Activated naive CD8-positive, alpha-beta T cell treated with anti-CD3 and anti-CD28 coated beads, Interleukin-2, amount 50 U/mL, for 16 hours (primary cell): Measurements from ENCODE around the gene MUC5AC.
"Not testable (repeated sequence)": the region's sequence is repeated elsewhere in the genome, so short reads cannot be mapped to it uniquely, and the experiment has no call there.

Source experiments
- DNase-seq: peaks from one replicate; pipeline ENCODE4 v3.0.0-alpha.2; 2020; ENCODE audit warnings: low read depth, low spot score

The MUC5AC gene

DNA sequence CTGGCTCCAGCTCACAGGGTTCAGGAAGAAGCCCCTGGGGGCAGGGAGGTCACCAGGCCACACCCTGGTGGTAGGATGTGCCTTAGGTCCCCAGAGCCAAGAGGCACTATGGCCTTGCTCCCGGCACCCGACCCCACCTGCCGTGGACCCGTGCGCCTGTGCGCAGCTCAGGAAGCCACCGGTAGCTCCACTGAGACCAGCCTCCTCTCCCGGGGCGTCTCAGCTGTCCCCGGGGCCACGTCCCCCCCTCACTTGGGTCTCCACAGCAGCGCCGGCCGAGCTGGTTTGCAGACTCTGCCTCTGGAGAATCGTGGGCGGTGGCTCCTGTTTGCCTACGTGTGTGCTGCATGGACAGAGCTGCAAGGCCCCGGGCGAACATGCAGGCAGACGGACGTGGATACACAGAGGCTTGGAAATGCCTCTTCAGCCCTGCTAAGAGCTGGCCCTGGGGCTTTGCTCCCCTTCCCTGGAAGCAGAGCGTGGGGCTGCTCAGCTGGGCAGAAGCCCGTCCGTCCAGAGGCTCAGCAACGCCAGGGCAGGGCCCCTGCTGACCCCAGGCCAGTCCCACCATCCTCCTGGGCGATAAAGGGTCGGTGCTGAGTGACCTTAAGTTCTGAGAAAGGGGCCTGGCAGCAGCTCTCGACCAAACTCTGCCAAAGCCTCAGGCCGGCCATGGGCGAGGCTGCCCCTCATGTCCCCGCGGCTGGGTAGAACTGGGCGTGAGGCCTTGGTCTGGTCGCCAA is 49.8 kb downstream of the MUC5AC start:
- DNase-seq: no peak

DNA sequence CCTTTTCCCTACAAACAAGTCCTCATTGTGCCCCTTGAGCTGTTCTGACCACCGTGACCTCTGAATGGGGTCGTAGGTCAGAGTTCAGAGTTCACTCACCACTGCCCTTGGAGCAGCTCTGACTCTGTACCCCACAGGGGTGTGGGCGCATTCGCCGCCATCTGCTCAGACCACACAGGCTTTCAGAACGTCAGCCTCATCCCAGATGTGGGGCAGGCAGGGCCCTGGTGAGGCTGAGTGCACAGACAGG is 50.3 kb downstream of the MUC5AC start:
- no peak for DNase-seq

DNA sequence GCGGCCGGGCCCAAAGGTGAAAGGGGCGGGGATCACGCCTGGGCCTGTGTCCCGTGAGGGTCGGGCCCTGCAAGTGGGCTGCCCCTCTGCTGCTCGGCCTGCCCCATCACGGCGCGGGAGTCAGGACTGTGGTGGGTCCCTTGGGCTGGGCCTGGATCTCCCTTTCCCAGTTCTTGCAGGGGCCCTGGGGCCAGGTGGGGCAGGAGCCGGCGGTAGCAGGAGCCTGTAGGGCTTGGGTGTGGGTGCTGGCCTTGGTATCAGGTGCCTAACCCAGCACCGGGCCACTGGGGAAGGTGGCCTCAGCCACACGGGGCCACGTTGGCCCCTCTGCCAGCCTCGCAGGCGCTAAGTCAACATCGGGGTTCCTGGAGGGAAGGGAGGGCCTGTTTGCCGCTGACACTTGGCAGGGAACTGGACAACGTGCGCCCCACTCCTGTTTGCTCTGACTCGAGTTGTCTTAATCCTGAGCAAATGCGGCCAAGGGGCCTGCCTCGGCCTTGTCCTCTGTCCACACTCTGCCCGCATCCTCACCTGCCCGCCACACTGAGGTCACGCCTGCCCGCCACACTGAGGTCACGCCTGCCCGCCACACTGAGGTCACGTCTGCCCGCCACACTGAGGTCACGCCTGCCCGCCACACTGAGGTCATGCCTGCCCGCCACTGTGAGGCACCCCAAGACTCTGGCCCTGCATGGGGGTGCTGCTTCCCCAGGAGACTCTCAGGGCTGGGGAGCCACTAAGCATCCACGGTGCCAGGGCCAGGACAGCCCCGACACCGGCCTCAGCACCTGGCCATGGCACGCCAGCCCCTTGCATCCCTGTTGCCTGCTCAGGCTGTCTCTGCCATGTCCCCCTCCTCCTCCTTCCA is 50.9 kb downstream of the MUC5AC start:
- DNase-seq: no peak

DNA sequence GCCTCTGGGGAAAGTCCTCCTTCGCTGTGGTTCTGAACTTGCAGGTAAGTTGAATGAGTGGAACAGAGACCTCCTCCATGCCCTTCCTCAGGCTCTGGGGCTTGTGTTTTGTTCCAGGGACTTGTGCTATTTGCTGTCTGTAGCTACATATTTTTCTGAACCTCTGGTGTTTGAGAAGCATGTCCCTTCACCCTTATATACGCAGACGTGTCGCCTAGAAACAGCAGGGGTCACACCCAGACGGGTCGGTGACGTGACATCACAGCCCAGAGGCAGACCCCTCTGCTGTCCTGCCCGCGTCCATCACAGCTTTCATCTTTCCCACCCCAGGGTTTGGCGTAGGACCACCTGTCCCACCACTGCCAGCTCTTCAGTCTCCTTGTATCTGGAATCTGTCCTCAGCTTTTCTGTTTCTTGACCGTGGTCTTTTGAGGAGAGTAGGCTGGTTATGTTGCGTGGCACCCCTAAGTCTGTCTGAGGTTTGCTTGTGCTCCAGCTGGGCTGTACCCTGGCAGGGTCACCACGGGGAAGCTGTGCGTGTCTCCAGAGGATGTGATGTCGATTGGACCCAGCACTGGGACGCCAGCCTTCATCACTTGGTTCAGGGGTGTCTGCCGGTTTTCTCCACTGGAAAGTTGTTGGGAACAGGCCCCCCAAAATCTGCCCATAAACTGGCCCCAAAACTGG is 51.8 kb downstream of the MUC5AC start:
- no peak for DNase-seq

- DNase-seq: no peak
These were observed 54.1 kb downstream of the MUC5AC start for GRCh38 chr11:1211838-1212237.

DNA sequence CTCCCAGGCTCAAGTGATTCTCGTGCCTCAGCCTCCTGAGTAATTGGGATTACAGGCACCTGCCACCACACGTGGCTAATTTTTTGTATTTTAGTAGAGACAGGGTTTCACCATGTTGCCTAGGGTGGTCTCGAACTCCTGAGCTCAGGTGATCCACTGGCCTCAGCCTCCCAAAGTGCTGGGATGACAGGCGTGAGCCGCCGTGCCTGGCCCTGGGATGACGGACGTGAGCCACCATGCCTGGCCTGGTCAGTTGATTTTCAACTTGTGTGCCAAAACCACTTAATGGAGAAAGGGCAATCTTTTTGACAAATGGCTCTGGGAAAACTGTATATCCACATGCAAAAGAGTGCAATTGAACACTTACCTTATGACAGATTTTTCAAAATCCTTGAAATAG is 58.1 kb downstream of the MUC5AC start:
- not testable (repeated sequence) for DNase-seq

GRCh38 chr11:1217151-1217550 is 59.4 kb downstream of the MUC5AC start:
- no peak for DNase-seq

DNA sequence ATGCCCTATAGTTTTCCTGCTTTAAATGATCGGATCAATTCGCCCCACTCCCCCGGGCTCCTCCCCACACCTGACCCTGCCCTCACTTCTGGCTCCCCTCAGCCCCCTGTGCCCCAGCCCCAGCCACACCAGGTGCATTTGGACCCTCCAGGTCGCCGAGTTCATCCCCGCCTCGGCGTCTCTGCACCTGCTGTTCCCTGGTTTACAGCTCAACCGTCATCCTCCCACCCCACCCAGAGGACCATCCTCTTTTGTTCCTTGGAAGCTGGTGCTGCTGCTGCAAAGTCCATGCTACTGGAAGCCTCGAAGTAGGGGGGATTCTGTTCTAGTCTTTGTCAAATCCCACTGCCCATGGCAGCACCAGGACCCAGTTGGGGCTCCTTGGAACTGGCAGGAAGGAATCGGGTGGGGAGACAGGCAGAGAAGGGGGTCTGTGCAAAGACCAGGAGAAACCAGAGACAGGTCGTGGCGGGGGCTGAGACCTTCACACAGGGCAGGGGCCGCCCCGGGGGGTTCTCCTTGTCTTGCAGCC is 60.6 kb downstream of the MUC5AC start:
- no peak for DNase-seq

- no peak for DNase-seq
These were observed 61.2 kb downstream of the MUC5AC start for GRCh38 chr11:1218788-1219445.

DNA sequence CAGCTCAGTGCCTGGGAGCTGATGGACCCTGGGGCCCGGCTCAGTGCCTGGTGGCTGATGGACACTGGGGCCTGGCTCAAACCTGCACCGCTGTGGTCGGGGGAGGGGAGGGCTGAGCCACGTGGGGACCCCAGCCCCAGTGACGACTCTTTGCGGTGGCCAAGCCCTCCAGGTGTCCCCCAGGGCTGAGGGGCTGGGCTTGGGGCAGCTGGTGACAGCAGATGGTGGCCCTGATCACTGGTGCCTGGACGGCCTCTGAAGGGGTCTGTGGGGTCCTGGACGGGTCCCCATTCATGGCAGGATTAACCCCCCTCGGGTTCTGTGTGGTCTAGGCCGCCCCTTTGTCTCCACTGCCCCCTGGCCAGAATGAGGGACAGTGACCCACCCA is 61.7 kb downstream of the MUC5AC start:
- DNase-seq: no peak

DNA sequence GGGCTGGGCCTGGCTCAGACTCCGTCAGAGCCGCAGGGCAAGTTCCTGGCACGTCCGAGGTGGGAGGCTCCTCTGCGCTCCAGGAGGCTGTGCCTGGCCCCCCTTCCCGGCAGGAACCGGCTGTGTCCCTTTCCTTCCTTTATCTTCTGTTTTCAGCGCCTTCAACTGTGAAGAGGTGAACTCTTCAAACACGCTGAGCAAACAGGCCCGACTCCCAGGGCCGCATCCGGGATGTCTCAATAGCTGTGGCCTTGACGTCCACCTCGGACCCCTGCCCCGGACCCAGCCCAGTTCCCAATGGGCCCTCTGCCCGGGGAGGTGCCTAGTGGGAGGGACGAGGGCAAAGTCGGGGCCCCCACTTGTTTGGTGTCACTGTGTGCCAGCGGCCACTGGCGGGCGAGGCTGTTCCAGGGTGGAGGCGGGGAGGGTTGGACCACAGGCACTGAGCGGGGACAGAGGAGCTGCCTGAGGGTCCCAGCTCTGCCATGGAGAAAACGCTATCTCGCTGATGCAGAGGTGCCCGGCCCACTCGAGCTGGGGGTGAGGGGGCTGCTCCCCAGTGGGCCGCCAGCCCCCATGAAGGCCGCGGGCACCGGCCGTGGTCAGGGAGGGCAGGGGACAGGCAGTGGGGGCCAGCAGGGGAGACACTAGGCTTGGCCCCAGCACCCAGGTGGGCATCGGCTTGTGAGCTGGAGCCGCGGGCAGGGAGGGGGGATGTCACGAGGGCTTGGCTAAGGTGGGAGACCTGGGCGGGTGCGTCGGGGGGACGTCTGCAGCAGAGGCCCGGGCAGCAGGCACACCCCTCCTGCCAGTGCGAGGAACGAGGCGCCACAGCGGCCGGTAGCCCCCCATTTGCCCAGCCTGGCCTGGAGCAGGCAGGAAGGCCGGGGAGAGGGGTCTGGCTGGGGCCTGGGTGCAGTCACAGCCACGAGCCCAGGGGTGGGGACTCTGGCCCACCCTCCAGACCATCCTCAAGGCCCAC is 62.4 kb downstream of the MUC5AC start:
- no peak for DNase-seq

GRCh38 chr11:1220941-1221721 is 63.4 kb downstream of the MUC5AC start:
- DNase-seq: no peak

DNA sequence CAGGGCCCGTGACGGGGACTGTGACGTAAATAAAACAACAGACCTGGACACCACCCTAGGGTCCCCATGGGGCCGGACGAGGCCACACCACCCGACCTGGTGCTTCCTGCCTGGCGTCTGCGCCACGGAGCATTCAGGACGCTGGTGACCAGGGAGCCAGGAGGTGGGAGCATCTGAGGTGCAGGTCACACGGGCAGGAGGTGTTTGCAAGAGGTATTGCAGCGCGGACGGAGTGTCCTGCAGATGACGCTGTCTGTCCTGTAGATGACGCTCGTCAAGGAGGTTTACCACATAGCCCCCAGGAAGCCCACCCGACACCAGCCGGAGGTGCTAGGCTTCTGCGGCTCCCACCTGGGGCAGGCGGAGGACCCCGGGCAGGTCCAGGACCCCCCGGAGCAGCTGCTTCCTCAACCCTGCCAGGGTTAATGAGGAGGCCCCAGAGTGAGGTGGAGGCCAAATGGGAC is 64.1 kb downstream of the MUC5AC start:
- no peak for DNase-seq

DNA sequence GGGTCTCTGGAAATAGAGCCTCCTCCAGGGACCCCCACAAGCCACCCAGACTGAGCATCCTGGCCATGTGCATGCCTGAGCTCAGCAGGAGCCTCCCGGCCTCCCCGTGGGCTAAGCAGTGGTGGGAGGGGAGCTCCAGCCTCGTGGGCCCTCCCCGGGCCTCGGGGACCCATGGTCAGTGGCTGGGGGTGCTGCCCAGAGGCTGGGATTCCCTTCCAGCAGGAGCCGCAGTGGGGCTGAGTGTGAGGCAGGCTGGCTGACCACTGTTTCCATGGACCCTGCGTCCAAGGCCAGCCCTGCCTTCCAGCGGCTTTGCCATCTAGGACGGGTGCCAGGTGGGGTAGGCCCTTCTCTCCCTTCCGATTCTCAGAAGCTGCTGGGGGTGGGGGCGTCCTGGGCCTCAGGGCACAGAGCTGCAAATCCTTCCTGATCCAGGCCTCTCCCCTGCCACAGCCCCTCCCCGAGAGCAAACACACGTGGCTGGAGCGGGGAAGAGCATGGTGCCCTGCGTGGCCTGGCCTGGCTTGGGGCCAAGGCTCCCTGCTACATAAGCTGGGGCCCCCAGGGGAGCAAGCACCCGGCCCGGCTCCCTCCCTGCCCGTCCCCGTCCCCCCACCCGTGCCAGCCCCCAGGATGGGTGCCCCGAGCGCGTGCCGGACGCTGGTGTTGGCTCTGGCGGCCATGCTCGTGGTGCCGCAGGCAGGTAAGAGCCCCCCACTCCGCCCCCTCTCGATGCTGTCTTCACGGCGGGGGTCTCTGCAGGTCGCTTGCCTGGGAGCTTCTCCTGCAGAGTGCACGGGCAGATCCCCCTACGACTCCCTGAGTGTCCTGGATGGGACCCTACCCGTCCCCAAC is 65.0 kb downstream of the MUC5AC start, which contains the start of gene MUC5B:
TSS of gene MUC5B (plus strand) at position 576 of the 855 bp plus-strand sequence. CDS start at position 634, 58 bp downstream.
- DNase-seq: no peak

DNA sequence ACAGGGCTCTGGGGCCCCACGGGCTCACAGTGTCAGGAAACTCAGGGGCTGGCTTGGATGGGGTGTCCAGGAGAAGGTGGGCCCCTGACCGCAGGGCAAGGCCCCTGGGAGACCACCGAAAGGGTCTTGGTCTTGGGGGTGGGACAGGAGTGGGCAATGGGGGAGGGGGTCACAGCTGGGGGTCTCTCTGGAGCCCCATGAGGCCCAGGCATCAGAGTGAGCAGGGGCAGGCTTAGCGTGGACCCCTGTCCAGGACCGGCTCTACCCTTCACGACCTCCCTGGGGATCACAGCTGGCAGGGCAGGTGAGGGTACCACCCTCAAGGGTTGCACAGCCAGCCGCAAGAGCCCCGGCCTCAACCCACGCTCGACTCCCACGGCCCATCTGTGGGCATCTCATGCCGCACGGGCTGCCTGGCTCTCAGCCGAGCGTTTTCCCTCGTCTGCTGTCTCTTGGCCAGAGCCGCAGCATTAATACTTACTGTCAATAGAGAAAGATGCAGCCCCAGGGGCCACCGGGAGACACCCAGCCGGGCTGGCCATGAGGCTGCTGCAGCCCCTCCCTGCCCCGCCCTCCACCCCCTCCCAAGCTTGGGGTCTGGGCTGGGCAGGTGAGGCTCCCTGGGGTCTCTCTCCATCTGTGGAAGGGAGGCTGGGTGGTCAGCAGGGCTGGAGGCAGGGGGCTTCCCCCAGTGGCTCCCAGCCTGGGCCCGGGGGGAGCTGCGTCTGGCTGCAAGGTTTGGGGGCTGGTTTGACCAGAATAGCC is 65.8 kb downstream of the MUC5AC start:
- no peak for DNase-seq

DNA sequence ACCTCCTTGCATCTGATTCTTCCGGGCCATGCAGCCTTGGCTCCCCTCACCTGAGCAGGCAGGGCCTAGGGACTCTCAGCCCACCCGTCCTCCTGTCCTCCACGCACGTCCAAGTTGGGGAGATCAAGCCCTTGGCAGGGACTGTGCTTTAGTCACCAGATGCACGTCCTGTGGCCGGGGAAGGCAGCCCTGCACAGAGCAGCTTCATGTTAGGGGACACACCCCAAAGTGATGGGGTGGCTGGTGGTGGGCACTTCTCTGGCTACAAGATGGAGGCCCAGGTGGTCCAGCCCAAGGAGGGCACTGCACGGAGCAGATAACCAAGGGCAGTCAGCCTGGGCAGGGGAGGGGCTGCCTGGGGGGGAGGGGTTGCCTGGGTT is 66.3 kb downstream of the MUC5AC start:
- DNase-seq: no peak

DNA sequence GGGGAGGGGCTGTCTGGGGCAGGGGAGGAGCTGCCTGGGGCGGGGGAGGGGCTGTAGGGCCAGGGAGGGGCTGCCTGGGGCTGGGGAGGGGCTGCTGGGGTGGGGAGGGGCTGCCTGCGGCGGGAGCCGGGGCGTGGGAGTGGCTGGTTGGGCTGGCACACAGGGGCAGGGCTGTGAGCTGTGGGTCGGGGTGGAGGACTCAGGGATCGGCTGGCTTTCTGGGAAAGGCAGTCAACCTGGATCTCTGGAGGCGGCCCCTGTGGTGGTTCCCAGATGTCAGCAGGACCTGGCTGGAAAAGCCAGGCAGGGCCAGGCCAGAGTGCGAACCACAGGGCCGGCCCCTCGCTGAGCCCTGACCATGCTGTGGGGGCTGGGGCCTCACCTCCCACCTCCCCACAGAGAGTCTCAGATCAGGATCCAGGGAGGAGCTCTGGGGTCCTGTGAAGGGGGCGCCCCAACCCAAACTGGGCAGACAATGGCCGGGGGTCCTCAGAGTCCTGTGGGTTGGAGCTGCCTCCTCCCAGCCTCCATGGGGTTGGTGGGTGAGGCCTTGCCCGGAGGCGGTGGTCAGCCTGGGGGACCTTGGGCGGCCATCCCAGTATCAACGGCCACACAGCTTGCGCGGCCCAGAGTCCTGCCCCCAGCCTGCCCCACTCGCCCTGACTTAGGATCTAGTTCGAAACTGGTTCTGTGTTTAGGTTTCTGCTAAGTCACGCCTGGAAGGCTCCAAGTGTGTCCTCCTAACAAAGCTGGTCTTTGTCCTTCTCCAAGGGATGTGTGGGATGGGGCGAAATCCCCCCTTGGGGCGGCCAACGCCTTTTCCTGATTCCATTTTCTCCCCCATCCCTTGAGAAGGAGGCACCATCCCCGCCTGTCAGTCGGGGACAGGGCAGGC is 67.0 kb downstream of the MUC5AC start:
- no peak for DNase-seq
